Posterior cingulate gyrus (tissue), 11 donors: ENCODE data around the gene FST.

Experiments used
- DNase-seq, 10 donors: peaks; one replicate each; pipeline versions ENCODE4 v3.0.0 to v3.0.0-alpha.2; 2020 to 2021; ENCODE audit warnings: mixed read lengths in 3 of 10
- intact Hi-C: fragments of 100-400 bp; cut with DNase I; formaldehyde crosslinking; loops from one replicate; pipeline ENCODE4 v1.15.1; 2023

Gene FST, protein sequence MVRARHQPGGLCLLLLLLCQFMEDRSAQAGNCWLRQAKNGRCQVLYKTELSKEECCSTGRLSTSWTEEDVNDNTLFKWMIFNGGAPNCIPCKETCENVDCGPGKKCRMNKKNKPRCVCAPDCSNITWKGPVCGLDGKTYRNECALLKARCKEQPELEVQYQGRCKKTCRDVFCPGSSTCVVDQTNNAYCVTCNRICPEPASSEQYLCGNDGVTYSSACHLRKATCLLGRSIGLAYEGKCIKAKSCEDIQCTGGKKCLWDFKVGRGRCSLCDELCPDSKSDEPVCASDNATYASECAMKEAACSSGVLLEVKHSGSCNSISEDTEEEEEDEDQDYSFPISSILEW

DNA sequence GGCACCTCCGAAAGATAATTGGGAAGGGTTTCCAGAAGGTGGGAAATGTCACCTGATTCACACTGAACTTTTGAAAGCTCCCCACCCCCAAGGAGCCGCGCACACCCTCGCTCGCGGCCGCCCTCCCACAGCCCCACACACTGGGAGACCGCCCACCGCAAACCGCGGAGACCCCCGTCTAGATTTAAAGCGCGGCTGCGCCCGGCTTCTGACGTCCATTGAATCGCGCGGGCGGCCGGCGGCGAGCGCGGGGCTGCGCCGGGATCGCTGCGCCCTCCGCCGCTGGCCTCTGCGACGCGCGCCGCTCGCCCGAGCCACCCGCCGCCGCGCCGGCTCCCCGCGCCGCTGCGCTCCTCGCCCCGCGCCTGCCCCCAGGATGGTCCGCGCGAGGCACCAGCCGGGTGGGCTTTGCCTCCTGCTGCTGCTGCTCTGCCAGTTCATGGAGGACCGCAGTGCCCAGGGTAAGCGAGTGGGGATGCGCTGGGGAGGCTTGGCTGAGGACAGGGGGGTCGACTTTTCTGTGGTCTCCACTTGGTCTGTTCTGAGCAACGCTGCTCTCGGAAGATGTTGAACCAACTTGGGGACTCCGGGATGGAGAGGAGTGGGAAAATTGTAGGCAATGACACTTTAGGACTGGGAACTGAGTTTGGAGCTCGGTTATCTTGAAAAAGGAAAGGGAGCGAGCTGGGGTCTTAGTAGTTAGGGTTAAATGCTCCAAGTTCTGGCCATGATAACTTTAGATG, at the start of gene FST:
Gene FST, plus strand, starts transcription at position 214 of the 743 bp plus-strand sequence. Its CDS starts 163 bp downstream, at position 377.
- intact Hi-C loops = no loop called here
- peak in 3 of 10 donors; percentile 11 to 77 (median 69) for DNase-seq

- intact Hi-C loops = no loop called here
- no peak for DNase-seq
These were observed 48.8 kb upstream of the FST start for GRCh38 chr5:53431665-53432064.

GRCh38 chr5:53433026-53433425, 47.4 kb upstream of the FST start:
- intact Hi-C loops = no loop called here
- DNase-seq = no peak

DNA sequence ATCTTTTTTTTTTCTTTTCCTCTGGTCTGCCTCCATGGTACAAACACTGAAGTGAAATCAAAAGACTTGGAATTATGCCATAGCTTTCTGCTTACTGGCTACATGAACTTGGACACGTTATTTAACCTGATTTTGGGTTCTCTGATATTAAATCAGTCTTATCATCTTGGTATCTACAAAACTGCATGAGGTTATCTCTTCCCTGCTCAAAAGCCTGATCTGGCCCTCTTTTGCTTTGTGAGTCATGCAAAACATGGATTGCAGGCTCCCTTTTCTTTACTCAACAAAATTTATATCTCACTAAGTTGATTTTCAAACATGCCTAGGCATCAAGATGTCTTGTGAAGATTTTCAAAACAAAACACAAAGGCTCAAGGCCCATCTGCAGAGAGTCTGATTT, 45.9 kb upstream of the FST start:
- no peak for DNase-seq
- intact Hi-C loops = no loop called here

DNA sequence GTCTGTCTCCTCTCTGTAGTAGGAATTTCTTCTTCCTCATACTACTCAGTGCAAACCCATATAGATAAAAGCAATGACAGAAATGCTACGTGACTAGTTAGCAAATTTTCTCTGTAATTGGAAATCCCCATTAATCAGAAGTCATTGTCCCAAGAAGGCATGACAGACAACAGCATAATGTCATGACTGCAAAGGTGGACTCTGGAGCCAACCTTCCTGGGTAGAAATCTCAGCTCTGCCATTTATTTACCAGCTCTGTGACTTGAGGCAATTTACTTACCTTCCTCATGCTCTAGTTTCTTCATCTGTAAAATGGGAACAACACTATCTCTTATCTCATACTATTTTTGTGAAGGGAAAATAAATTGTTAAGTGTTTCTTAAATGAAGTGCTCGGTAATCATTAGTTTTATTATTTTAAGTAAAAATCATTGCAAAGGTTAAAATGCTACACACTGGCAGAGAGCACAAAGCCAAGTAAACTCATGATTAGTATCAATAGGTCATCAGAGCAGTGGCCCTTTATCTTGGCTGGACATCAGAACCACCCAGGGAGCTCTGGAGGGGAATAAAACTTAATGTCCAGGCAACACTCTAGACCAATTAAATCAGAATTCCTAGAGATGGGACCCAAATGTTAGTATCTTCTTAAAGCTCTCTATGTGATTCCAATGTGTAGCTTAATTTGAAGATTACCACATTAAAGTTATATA, 43.8 kb upstream of the FST start:
- intact Hi-C loops = no loop called here
- DNase-seq = no peak

- intact Hi-C loops = no loop called here
These were observed 42.4 kb upstream of the FST start for GRCh38 chr5:53438079-53438478.

GRCh38 chr5:53438486-53439472, 41.6 kb upstream of the FST start:
- no peak for DNase-seq
- intact Hi-C loops = no loop called here

More at GRCh38 chr5:53438079-53438478, 42.4 kb upstream of the FST start:
- no peak for DNase-seq

- intact Hi-C loops = no loop called here
- DNase-seq = peak in 3 of 10 donors; percentile 9 to 77 (median 69)
These were observed 37.5 kb upstream of the FST start for GRCh38 chr5:53442961-53443360.

- no peak for DNase-seq
- intact Hi-C loops = no loop called here
These were observed 34.9 kb upstream of the FST start for GRCh38 chr5:53445569-53445968.

DNA sequence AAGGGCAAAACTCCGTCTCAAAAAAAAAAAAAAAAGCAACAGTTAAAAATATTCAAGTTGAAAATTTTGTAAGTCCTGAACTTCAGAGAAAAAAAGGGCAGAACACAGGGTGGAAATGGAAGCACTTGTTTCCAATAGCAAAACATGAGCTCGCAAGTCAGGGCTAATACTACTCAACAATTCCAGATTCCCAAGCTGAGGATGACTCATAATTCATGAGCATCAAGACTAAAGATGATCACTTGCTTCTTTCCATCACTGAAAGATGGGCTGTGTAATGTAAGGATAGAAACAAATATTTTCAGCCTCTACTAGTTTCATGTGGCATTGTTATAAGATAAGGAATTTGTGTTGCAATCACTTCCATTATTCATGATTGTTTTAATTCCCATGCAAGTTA, 33.5 kb upstream of the FST start:
- DNase-seq = no peak
- intact Hi-C loops = no loop called here

DNA sequence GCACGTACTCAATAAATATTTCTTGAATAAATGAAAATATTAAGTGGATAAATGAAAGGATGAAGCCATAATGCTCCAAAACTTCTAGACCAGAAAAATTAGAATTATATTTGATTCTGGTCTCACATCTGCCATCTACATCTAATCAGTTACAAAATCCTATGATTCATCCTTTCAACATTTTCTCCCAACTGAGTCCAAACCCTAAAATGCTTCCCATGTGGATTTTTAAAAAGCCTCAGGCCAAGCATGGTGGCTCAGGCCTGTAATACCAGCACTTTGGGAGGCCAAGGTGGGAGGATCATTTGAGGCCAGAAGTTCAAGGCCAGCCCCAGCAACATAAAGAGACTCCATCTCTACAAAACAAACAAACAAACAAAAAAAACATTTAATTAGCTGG, 31.6 kb upstream of the FST start:
- intact Hi-C loops = no loop called here
- DNase-seq = no peak

DNA sequence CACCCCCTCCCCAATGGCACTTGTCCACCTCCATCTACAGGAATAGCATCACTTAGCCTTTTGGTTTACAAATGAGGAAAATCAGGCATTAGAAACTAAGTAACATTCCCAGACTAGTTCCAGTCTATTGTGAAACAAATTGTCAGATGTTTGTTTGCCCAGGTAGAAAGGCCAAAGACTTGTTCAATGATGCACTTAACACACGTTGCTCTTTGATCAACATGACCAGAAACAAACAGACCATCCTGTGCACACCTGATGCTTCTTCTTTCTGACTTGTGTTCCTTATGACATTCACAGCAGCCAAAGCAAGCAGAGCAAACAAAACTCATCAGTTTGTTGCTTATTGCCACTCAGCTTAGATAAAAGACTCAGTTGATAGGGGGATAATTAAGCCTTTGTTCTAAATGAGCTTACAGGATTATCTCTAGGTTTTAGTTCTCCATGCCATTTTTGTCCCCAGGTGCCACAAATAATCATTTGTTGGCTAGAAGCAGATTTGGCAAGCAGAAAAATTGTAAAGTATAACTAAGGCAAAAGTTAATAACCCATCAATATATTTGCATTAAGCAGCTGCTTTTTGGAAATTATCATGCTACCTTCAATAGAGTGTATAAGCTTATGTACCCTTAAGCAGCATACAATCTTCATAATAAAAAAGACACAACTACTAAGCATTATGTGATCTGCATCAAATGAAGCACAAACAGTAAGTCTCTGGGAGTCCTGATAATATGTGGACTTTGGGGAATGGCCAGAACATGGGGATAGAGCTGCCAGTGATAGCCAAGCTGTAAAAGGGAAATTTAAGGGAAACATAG, 26.3 kb upstream of the FST start:
- DNase-seq = no peak
- intact Hi-C loops = no loop called here

DNA sequence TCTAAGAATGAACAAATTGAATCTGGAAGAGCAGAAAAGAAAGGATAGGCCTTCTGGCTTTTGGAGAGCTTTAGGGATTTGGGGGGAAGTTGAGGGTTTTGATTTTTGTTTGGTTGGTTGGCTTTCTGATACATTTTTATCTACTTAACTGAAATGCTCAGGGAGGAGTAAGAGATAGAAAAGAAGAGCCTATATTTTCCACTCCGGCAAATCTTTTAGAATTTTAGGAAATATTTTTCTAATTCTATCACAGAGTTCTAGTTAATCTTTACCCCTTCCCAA, 25.8 kb upstream of the FST start:
- DNase-seq = no peak
- intact Hi-C loops = no loop called here

DNA sequence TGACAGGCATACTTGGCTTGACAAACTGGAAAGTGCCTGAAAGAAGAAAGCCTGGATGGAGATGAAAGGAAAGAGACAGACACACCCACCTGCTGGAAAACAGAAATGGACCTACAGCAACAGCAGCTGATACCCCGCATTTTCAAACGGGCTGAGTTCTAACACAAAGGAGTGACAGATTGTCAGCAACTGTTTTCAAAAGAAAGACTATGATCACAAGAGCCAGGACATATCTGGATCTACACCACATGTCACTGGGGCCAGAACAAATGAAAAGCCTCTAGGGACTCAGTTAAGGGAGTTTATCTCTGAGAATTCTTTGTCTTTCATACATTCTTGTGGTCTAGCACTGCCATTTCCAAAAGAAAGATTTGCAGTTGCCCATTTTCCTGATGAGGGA, 24.1 kb upstream of the FST start:
- intact Hi-C loops = no loop called here

DNA sequence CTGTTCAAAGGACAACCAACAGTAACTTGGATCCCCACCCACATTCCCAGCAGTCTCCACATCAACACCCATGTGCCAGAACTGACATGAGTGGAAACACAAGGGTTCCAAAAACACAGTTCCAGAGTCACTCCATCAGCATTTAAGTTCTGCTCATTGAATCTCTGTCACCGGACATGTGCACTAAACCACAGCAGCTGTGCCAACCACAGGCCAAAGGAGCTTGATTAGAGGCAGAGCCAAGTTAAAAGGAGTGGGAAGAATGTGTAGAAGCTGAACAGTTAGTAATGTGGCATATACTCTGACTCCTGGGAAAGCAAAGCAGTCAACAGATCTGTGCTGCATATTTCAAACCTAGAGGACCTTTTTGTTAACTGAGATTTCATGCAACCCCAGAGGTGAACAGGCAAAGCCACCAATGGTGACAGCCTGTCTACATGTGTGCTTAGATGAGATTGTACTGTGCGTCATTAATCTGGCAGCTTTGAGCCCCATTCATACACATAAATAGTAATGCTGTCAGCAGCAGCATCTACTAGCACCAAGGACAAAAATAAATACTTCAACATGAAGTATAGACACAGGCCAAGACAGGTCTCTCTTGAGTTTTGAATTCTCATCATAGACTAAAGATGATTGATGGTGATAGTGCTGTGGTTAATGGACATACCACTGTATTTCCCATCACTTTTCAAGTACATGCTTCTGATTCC, 16.4 kb upstream of the FST start:
- intact Hi-C loops = no loop called here
- DNase-seq = no peak

More for the DNA sequence above, 24.1 kb upstream of the FST start:
- no peak for DNase-seq

DNA sequence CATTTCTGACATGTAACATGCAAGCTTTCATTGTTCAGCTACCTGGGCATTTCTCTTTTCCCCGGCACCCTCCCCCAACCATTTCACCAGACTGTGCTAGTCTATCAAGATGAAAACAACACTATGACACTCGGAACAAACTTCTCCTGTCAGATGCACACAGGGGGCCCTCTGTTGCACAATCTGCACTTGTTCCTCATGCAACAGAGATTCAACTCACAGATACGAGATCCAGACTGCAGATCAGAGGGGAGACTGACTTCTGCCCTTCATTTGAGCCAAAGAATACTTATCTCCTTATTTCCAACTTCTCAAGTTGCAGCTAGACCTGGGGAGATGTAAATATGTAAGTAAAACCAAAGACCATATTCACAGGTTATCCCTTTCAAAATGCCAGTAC, 15.7 kb upstream of the FST start:
- intact Hi-C loops = no loop called here
- DNase-seq = no peak

DNA sequence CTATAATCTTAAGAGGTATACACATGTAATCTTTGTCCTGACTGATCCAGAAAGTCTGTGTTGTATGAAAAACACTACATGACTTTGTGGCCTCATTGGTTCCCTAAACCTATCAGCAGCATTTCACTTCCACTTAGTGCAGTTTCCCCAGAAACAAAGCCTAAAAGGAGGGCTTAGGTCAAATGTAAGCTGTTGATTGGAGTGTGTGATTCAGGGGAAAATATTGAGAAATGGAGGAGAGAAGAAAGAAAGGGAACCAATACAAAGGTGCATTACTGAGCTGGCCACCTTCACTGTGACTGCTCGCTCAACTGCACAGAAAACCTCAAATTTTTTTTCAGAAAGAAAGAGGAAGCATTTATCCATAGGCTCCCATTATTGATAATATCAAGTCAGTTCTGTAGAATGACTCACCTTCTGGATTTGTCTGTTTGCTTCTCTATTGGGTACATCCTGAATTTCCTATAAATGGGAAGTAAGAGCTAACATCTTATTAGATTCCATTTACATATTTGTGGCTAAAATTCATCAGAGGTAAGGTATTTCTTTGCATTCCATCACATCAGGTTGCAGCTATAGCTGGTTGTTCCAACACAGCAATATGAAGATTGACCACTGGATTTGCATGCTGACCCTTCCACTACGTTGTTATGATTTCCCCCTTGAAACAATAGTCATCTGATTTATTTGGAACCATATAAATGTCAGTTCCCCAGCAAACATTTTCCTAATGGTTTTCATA, 10.3 kb upstream of the FST start:
- intact Hi-C loops = no loop called here
- no peak for DNase-seq

DNA sequence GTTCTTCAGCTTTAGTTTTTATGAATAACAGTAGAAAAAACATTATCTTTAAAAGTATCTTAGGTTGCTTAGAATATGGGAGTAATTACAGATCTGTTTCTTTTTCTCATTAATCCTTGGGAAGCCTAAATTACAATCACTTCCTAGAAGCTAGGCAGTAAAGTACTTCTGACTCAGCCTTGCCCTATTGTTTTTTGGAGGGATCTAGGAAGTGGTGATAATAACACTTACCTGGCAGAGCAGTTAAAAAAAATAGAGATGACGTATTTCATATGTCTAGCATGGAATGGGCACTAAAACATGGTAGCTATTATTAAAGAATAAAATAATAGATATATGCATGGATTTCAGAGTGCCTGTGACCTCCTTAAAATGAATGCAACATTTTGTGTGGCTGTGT, 8.2 kb upstream of the FST start:
- intact Hi-C loops = no loop called here
- DNase-seq = no peak
